PC-9 (cell line): ENCODE data around the gene RUNX1. TPM values are rescaled to one million over a fixed set of nuclear protein-coding genes. Genes with fewer than 3 reads are reported as not detected.

Experiments used
- BruUV-seq: library from RNA; stranded (reverse); fragments of 400-500 nt; replicated peaks from 2 replicates; lab custom pipeline; 2021; lab: Mats Ljungman, UMichigan
- CTCF ChIA-PET: fragments of 300-600 bp; sonication (Branson Sonifier 250); formaldehyde crosslinking; loops from one replicate; lab custom pipeline; 2022; ENCODE audit warnings: antibody characterized with exemption; lab: Charles Lee
- POLR2A ChIA-PET: fragments of 300-600 bp; sonication (Branson Sonifier 250); formaldehyde crosslinking; loops from one replicate; lab custom pipeline; 2022; ENCODE audit warnings: antibody characterized with exemption; ENCODE audit not compliant: unreplicated experiment; lab: Charles Lee
- DNase-seq, 2 experiments: peaks; one replicate each; pipeline versions ENCODE4 v3.0.0 to v3.0.0-alpha.2; 2015 to 2022; ENCODE audit warnings: mixed read lengths in 1 of 2
- H2AFZ ChIP-seq: fragments of 200-600 bp; sonication (generic); 2 replicates; pipeline ENCODE4 v1.8.1; 2017; ENCODE audit warnings: antibody characterized with exemption
- H3F3A ChIP-seq: fragments of 200-600 bp; sonication (generic); 2 replicates; pipeline ENCODE4 v1.8.1; 2017; ENCODE audit warnings: antibody characterized with exemption, mild to moderate bottlenecking, low read depth; ENCODE audit not compliant: insufficient read depth
- H3K27ac ChIP-seq: fragments of 200-600 bp; sonication (generic); 2 replicates; pipeline ENCODE4 v1.6.1; 2016; ENCODE audit warnings: mixed run types
- H3K27me3 ChIP-seq: fragments of 200-600 bp; sonication (generic); 2 replicates; pipeline ENCODE4 v1.6.1; 2016; ENCODE audit warnings: low read depth, mixed run types; ENCODE audit not compliant: insufficient read depth
- H3K36me3 ChIP-seq: fragments of 200-600 bp; sonication (generic); 2 replicates; pipeline ENCODE4 v1.6.1; 2016; ENCODE audit warnings: low read depth, mixed run types
- H3K4me1 ChIP-seq: fragments of 200-600 bp; sonication (generic); replicated peaks from 2 replicates; pipeline ENCODE4 v1.6.1; 2016; ENCODE audit warnings: mixed run types; ENCODE audit not compliant: insufficient read depth
- H3K4me2 ChIP-seq: fragments of 200-600 bp; sonication (generic); 2 replicates; pipeline ENCODE4 v1.6.1; 2017; ENCODE audit warnings: mixed run types
- H3K4me3 ChIP-seq: fragments of 200-600 bp; sonication (generic); 2 replicates; pipeline ENCODE4 v1.6.1; 2016; ENCODE audit warnings: mixed run types
- H3K79me2 ChIP-seq: fragments of 200-600 bp; sonication (generic); 2 replicates; pipeline ENCODE4 v1.6.1; 2017; ENCODE audit warnings: low read depth, mixed run types
- H3K9me2 ChIP-seq: fragments of 200-600 bp; sonication (generic); 2 replicates; pipeline ENCODE4 v1.8.1; 2017; ENCODE audit warnings: mild to moderate bottlenecking; ENCODE audit not compliant: insufficient read depth
- H3K9me3 ChIP-seq: fragments of 200-600 bp; sonication (generic); 2 replicates; pipeline ENCODE4 v1.8.1; 2016; ENCODE audit warnings: low read depth; ENCODE audit not compliant: insufficient read depth
- H4K20me1 ChIP-seq: fragments of 200-600 bp; sonication (generic); 2 replicates; pipeline ENCODE4 v1.8.1; 2017; ENCODE audit not compliant: insufficient read depth
- CTCF ChIP-seq: fragments of 200-600 bp; sonication (generic); conservative IDR thresholded peaks from 2 replicates; pipeline ENCODE4 v1.6.1; 2017; ENCODE audit warnings: mixed run types, antibody characterized with exemption, mild to moderate bottlenecking, moderate library complexity
- EZH2 ChIP-seq: fragments of 200-600 bp; sonication (generic); IDR thresholded peaks from 2 replicates; pipeline ENCODE4 v1.8.0; 2017; ENCODE audit warnings: antibody characterized with exemption, low read depth
- intact Hi-C: fragments of 100-400 bp; cut with micrococcal nuclease; formaldehyde crosslinking; loops from one replicate; pipeline ENCODE4 v1.10.0; 2022; ENCODE audit not compliant: unreplicated experiment
- total RNA-seq: library from RNA; stranded (reverse); gene quantifications from 2 replicates; pipeline ENCODE4 v1.2.3, GENCODE V29; 2021

The RUNX1 gene
- total RNA-seq, 1 experiment from 2014 or later = 58.5 TPM

- no peak for TF ChIP-seq CTCF
- no peak for TF ChIP-seq EZH2
- BruUV-seq = no TSS peak
- H3K9me2 ChIP-seq = no peaks in the 10 kb centered on the region
- H3K27me3 ChIP-seq = no peaks in the 10 kb centered on the region
- no peak overlapping the region for H3K4me2 ChIP-seq
- peaks cover 17% of the 10 kb centered on the region for H3K36me3 ChIP-seq
- H3K27ac ChIP-seq = no peak overlapping the region
- no peak for DNase-seq
- intact Hi-C loops = no loop called here
- no peaks in the 10 kb centered on the region for H3K4me1 ChIP-seq
- peaks cover 94% of the 10 kb centered on the region for H3K79me2 ChIP-seq
- 0 out of 2 replicates have a peak, but pooled peaks cover 13% of the 10 kb centered on the region for H4K20me1 ChIP-seq
- no peak overlapping the region for H3K4me3 ChIP-seq
- H2AFZ ChIP-seq = no peak overlapping the region
- no peaks in the 10 kb centered on the region for H3F3A ChIP-seq
- CTCF ChIA-PET = no interaction called here
- POLR2A ChIA-PET = no interaction called here
- H3K9me3 ChIP-seq = no peaks in the 10 kb centered on the region
These were observed 21.3 kb downstream of the RUNX1 start for GRCh38 chr21:35027563-35028450.

GRCh38 chr21:35026617-35027562, 22.2 kb downstream of the RUNX1 start:
- no peak overlapping the region for H3K4me3 ChIP-seq
- H2AFZ ChIP-seq = no peak overlapping the region
- ChIA-PET POLR2A (interaction anchor here (0.7 kb wide), 1 partner anchor 71 kb away, joined by 8 read pairs; no protein-coding TSS in a partner anchor), CTCF (interaction anchor here (0.6 kb wide), 1 partner anchor 45 kb away, joined by 3 read pairs; no protein-coding TSS in a partner anchor)
- no peaks in the 10 kb centered on the region for H3K27me3 ChIP-seq
- H3K36me3 ChIP-seq = peaks cover 18% of the 10 kb centered on the region
- H3K27ac ChIP-seq = no peak overlapping the region
- peaks cover 91% of the 10 kb centered on the region for H3K79me2 ChIP-seq
- no peaks in the 10 kb centered on the region for H3K4me1 ChIP-seq
- H3F3A ChIP-seq = peaks cover 3% of the 10 kb centered on the region; the same call in 1 of the 2 replicates
- DNase-seq = no peak
- no TSS peak for BruUV-seq
- TF ChIP-seq CTCF = no peak
- TF ChIP-seq EZH2 = no peak
- intact Hi-C loops = no loop called here
- H3K9me2 ChIP-seq = no peaks in the 10 kb centered on the region
- no peak overlapping the region for H3K4me2 ChIP-seq
- H4K20me1 ChIP-seq = 0 out of 2 replicates have a peak, but pooled peaks cover 13% of the 10 kb centered on the region
- no peaks in the 10 kb centered on the region for H3K9me3 ChIP-seq

GRCh38 chr21:35026153-35026500, 23.0 kb downstream of the RUNX1 start:
- H3K27ac ChIP-seq = no peak overlapping the region
- H3K79me2 ChIP-seq = peaks cover 91% of the 10 kb centered on the region
- H3K4me2 ChIP-seq = no peak overlapping the region
- peaks cover 3% of the 10 kb centered on the region; the same call in 1 of the 2 replicates for H3F3A ChIP-seq
- no peaks in the 10 kb centered on the region for H3K4me1 ChIP-seq
- intact Hi-C loops = no loop called here
- no peaks in the 10 kb centered on the region for H3K9me3 ChIP-seq
- ChIA-PET POLR2A (interaction anchor here (0.7 kb wide), 2 partner anchors 70 to 699 kb away, joined by 7 to 8 read pairs; no protein-coding TSS in a partner anchor), CTCF (interaction anchor here (0.6 kb wide), 1 partner anchor 46 kb away, joined by 3 read pairs; no protein-coding TSS in a partner anchor)
- no peaks in the 10 kb centered on the region for H3K9me2 ChIP-seq
- no peak overlapping the region for H3K4me3 ChIP-seq
- H3K27me3 ChIP-seq = no peaks in the 10 kb centered on the region
- H3K36me3 ChIP-seq = peaks cover 19% of the 10 kb centered on the region
- BruUV-seq = no TSS peak
- DNase-seq = no peak
- H2AFZ ChIP-seq = no peak overlapping the region
- no peak for TF ChIP-seq EZH2
- no peak for TF ChIP-seq CTCF
- H4K20me1 ChIP-seq = 0 out of 2 replicates have a peak, but pooled peaks cover 13% of the 10 kb centered on the region
